GM06990 (cell line): Measurements from ENCODE around the gene ALX4.

Experiments
- DNase-seq: peaks from one replicate; pipeline ENCODE4 v3.0.0-alpha.2; 2011; ENCODE audit not compliant: insufficient read length; ENCODE audit errors: extremely low read depth
- H3K27me3 ChIP-seq: replicated peaks from 2 replicates; pipeline ENCODE4 v1.6.0; 2011; ENCODE audit warnings: low read length; ENCODE audit not compliant: control insufficient read depth, insufficient read depth
- H3K36me3 ChIP-seq: 2 replicates; pipeline ENCODE4 v1.5.1; 2011; ENCODE audit warnings: low read length; ENCODE audit not compliant: control insufficient read depth, insufficient read depth
- H3K4me3 ChIP-seq: replicated peaks from 2 replicates; pipeline ENCODE4 v1.5.1; 2011; ENCODE audit warnings: low read depth, mild to moderate bottlenecking, control low read depth, low read length
- TF ChIP-seq, protein P1 (sequence below): IDR thresholded peaks from 2 replicates; pipeline ENCODE4 v1.5.1; 2011; ENCODE audit warnings: low read length, control low read depth, mild to moderate bottlenecking, inconsistent platforms; ENCODE audit not compliant: insufficient read depth, poor library complexity, severe bottlenecking

The ALX4 gene

DNA sequence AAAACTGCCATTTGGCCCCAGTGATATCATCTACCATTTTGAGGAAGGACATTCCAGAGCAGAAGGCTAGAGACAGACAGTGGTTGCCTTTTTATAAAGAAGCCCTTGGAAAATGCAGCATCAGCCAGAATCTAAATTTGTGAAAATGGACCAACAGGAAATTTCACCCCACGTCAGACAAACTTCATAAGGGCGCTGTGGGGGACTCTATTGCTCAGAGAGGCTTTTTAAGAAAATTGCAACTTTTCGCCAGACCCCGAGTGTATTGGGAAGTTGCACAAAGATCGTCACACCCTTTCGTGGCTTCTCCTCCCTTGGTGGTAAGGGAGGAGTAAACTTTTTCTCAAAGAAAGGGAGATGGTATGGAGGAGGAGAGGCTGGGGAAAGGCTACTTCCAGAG lies 12.3 kb upstream of the ALX4 start:
- H3K4me3 ChIP-seq = no peak overlapping the region
- no peaks in the 10 kb centered on the region for H3K36me3 ChIP-seq
- no peak for DNase-seq
- TF ChIP-seq, protein P1, sequence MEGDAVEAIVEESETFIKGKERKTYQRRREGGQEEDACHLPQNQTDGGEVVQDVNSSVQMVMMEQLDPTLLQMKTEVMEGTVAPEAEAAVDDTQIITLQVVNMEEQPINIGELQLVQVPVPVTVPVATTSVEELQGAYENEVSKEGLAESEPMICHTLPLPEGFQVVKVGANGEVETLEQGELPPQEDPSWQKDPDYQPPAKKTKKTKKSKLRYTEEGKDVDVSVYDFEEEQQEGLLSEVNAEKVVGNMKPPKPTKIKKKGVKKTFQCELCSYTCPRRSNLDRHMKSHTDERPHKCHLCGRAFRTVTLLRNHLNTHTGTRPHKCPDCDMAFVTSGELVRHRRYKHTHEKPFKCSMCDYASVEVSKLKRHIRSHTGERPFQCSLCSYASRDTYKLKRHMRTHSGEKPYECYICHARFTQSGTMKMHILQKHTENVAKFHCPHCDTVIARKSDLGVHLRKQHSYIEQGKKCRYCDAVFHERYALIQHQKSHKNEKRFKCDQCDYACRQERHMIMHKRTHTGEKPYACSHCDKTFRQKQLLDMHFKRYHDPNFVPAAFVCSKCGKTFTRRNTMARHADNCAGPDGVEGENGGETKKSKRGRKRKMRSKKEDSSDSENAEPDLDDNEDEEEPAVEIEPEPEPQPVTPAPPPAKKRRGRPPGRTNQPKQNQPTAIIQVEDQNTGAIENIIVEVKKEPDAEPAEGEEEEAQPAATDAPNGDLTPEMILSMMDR = no peak
- H3K27me3 ChIP-seq = peaks cover 14% of the 10 kb centered on the region

DNA sequence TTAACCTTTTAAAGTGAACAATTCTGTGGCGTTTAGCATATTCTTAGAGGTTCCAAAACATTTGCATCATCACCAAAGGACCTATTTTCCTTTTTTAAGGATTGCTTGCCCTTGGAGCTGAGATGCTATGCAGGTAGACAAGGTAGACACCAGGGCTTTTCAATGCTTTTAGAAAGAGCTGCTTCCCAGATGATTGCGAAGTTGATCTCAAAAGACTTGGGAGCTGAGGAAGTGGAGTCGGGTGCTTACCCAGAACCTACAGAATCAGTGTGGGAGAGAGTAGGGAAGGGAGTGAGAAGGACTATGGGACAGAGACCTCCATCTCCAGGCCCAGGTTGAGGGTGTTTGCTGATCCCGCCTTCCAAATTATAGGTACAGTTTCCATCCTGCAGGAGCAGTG lies 11.1 kb upstream of the ALX4 start:
- H3K4me3 ChIP-seq = no peak overlapping the region
- H3K27me3 ChIP-seq = peaks cover 12% of the 10 kb centered on the region
- H3K36me3 ChIP-seq = no peaks in the 10 kb centered on the region
- DNase-seq = no peak
- TF ChIP-seq, protein P1 = no peak

DNA sequence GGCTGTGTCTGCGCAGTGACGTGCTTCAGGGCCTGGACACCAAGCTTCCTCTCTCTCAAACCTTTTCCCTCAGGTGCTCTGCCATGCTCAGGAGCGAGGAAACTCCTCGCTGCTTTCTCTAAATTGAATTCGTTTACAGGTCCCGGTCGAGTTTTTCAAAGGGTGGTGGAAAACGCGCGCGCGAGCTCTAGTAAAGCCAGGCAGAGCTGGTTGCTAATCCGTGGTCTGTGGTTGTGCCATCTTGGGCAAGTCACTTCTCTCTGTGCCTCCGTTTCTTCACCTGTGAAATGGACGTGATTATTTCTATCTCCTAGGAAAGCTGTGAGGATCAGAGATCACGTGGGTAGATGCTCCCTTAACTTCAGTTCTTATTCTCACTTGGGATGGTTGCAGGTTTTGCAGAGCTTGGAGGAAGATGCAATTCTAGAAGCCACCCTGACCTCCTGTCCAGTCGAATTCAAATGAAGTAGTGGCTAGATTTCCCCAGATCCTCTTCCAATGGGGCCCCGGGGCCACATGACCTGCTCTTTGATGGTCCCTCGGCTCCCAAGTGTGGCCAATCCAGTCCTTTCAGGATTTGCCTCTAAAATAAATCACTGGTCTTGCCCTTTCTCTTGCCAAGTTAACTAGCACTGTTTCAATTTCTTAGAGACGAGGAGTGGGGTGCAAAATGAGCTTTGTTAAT lies 10.5 kb upstream of the ALX4 start:
- TF ChIP-seq, protein P1 = no peak
- H3K36me3 ChIP-seq = no peaks in the 10 kb centered on the region
- DNase-seq = no peak
- H3K4me3 ChIP-seq = no peak overlapping the region
- peaks cover 11% of the 10 kb centered on the region for H3K27me3 ChIP-seq

DNA sequence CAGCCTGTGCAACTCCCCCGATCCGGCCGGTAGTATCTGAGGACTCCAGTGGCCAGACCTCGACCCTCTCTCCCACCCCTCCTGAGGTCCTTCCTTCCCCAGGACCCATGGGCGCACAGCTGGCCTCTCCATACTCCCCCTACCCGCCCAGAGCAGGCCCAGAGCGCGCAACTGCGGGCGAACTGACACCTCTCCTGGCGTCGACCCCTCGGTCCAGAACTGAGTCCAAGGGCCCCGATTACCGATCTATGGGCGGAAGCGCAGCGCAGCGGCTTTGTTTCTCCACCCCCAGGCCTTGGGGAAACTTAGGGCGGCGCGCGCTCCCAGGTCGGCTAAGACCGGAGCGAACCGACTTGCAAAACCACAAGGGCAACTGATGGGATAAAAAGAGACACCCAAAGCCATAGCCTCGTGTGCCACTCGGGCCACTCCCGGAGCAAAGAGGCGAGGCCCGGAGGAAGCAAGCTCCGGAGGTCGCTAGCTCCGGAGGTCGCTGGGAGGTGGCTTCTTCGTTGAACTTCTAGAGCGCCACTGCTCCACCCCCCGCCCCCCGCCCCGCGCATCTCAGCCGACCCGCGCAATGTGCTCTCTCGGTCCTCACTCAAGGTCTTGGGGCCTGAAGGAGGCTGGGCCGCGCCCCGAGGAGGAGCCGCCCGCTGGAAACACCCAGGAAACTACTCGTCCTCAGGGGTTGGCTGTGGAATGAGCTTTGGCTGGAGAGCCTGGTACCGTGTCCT lies 9.8 kb upstream of the ALX4 start:
- no peak overlapping the region for H3K4me3 ChIP-seq
- H3K36me3 ChIP-seq = no peaks in the 10 kb centered on the region
- no peak for DNase-seq
- TF ChIP-seq, protein P1 = no peak
- peaks cover 11% of the 10 kb centered on the region for H3K27me3 ChIP-seq

DNA sequence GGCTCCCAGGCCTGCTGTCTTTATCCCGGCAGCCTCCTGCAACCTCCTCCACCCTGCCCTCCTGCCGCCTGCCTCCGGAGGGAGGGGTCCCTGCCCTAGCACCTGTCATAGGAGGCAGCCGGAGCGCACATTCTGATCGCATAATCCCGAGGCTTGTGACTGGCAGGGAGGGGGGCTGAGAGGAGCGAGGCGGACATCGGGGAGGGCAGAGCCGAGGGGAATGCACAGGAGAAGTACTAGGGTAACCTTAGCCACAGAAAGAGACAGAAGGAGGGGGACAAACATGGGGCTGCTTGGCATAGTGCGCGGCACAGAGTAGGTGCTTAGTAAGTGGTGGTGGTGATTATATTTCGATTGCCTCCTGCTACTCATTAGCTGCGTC lies 9.2 kb upstream of the ALX4 start:
- no peak overlapping the region for H3K4me3 ChIP-seq
- TF ChIP-seq, protein P1 = no peak
- H3K36me3 ChIP-seq = no peaks in the 10 kb centered on the region
- peaks cover 11% of the 10 kb centered on the region for H3K27me3 ChIP-seq
- no peak for DNase-seq
